ENCODE measurements around the gene TMEM238.
A peak's percentile ranks its signal among the peaks of the same experiment; 100 is the strongest.
"Not testable (repeated sequence)": the region's sequence is repeated elsewhere in the genome, so short reads cannot be mapped to it uniquely, and the experiment has no call there.

Gene TMEM238

GRCh38 chr19:55419624-55420236, 35.6 kb upstream of the TMEM238 start:
- Histone ChIP-seq H3K4me3 (no peak overlapping the region), H3K9me3 (ENCODE audit: low read depth, low read length) (no peaks in the 10 kb centered on the region), H3K36me3 (ENCODE audit: insufficient read depth, low read length) (no peaks in the 10 kb centered on the region), H3K9ac (ENCODE audit: insufficient read length) (no peak overlapping the region), H3K27ac (no peak overlapping the region)
- no peak for DNase-seq (ENCODE audit: low read depth, low spot score)
- TF ChIP-seq POLR2AphosphoS5 (IDR thresholded peaks at IDR 0.05; ENCODE audit: borderline replicate concordance, low read depth, low read length) (no peak), EZH2 (IDR thresholded peaks at IDR 0.05) (no peak), FOXP2 (optimal IDR thresholded peaks at IDR 0.05; ENCODE audit: control extremely low read depth, extremely low read length, insufficient read depth) (no peak)

GRCh38 chr19:55419103-55419502, 35.0 kb upstream of the TMEM238 start:
- TF ChIP-seq FOXP2 (optimal IDR thresholded peaks at IDR 0.05; ENCODE audit: control extremely low read depth, extremely low read length, insufficient read depth): no peak
- no peak overlapping the region for H3K9ac ChIP-seq (ENCODE audit: insufficient read length)
- no peak for DNase-seq (ENCODE audit: low read depth, low spot score)
- no peak overlapping the region for H3K4me3 ChIP-seq
- no peaks in the 10 kb centered on the region for H3K36me3 ChIP-seq (ENCODE audit: insufficient read depth, low read length)
- H3K27ac ChIP-seq: no peak overlapping the region
- H3K9me3 ChIP-seq (ENCODE audit: low read depth, low read length): no peaks in the 10 kb centered on the region

GRCh38 chr19:55418185-55418584, 34.1 kb upstream of the TMEM238 start:
- H3K9me3 ChIP-seq (ENCODE audit: low read depth, low read length): no peaks in the 10 kb centered on the region
- H3K36me3 ChIP-seq (ENCODE audit: insufficient read depth, low read length): no peaks in the 10 kb centered on the region
- no peak overlapping the region for H3K9ac ChIP-seq (ENCODE audit: insufficient read length)
- peak; percentile 73 for DNase-seq (ENCODE audit: low read depth, low spot score)
- H3K4me3 ChIP-seq: no peak overlapping the region
- TF ChIP-seq EZH2 (IDR thresholded peaks at IDR 0.05) (no peak), POLR2AphosphoS5 (IDR thresholded peaks at IDR 0.05; ENCODE audit: borderline replicate concordance, low read depth, low read length) (no peak), FOXP2 (optimal IDR thresholded peaks at IDR 0.05; ENCODE audit: control extremely low read depth, extremely low read length, insufficient read depth) (no peak)
- H3K27ac ChIP-seq: no peak overlapping the region

GRCh38 chr19:55410168-55410567, 26.1 kb upstream of the TMEM238 start:
- H3K4me3 ChIP-seq: no peak overlapping the region
- no peaks in the 10 kb centered on the region for H3K9me3 ChIP-seq (ENCODE audit: low read depth, low read length)
- DNase-seq (ENCODE audit: low read depth, low spot score): no peak
- H3K27ac ChIP-seq: no peak overlapping the region
- no peak overlapping the region for H3K9ac ChIP-seq (ENCODE audit: insufficient read length)
- H3K36me3 ChIP-seq (ENCODE audit: insufficient read depth, low read length): peaks cover 16% of the 10 kb centered on the region
- TF ChIP-seq EZH2 (IDR thresholded peaks at IDR 0.05) (no peak), POLR2AphosphoS5 (IDR thresholded peaks at IDR 0.05; ENCODE audit: borderline replicate concordance, low read depth, low read length) (no peak), FOXP2 (optimal IDR thresholded peaks at IDR 0.05; ENCODE audit: control extremely low read depth, extremely low read length, insufficient read depth) (no peak)

GRCh38 chr19:55409179-55409578, 25.1 kb upstream of the TMEM238 start:
- H3K4me3 ChIP-seq; DNase-seq (ENCODE audit: low read depth, low spot score); H3K9ac ChIP-seq (ENCODE audit: insufficient read length); H3K9me3 ChIP-seq (ENCODE audit: low read depth, low read length): not testable (repeated sequence)
- Histone ChIP-seq H3K36me3 (ENCODE audit: insufficient read depth, low read length) (peaks cover 23% of the 10 kb centered on the region), H3K27ac (peak overlapping the region; percentile 100; the same call in 1 of the 2 replicates)

- DNase-seq (ENCODE audit: low read depth, low spot score): no peak
- Histone ChIP-seq H3K36me3 (ENCODE audit: insufficient read depth, low read length) (peaks cover 29% of the 10 kb centered on the region), H3K9ac (ENCODE audit: insufficient read length) (peak overlapping the region; percentile 72), H3K27ac (peak overlapping the region; percentile 100), H3K4me3 (peak overlapping the region; percentile 55), H3K9me3 (ENCODE audit: low read depth, low read length) (no peaks in the 10 kb centered on the region)
- TF ChIP-seq FOXP2 (optimal IDR thresholded peaks at IDR 0.05; ENCODE audit: control extremely low read depth, extremely low read length, insufficient read depth): no peak
- no peak for TF ChIP-seq EZH2 (IDR thresholded peaks at IDR 0.05)
- no peak for TF ChIP-seq POLR2AphosphoS5 (IDR thresholded peaks at IDR 0.05; ENCODE audit: borderline replicate concordance, low read depth, low read length)
Observed at GRCh38 chr19:55408533-55408872, 24.4 kb upstream of the TMEM238 start.

- peak overlapping the region; percentile 97 for H3K4me3 ChIP-seq
- H3K9me3 ChIP-seq (ENCODE audit: low read depth, low read length): no peaks in the 10 kb centered on the region
- DNase-seq (ENCODE audit: low read depth, low spot score): peak; percentile 98
- H3K36me3 ChIP-seq (ENCODE audit: insufficient read depth, low read length): peaks cover 34% of the 10 kb centered on the region
- H3K27ac ChIP-seq: peak overlapping the region; percentile 100
- H3K9ac ChIP-seq (ENCODE audit: insufficient read length): peak overlapping the region; percentile 99
- TF ChIP-seq POLR2AphosphoS5 (IDR thresholded peaks at IDR 0.05; ENCODE audit: borderline replicate concordance, low read depth, low read length) (no peak), FOXP2 (optimal IDR thresholded peaks at IDR 0.05; ENCODE audit: control extremely low read depth, extremely low read length, insufficient read depth) (no peak), EZH2 (IDR thresholded peaks at IDR 0.05) (no peak)
Observed at GRCh38 chr19:55407800-55408532, 23.9 kb upstream of the TMEM238 start.

GRCh38 chr19:55407550-55407799, 23.4 kb upstream of the TMEM238 start, which contains the start of gene UBE2S:
Gene UBE2S, minus strand, starts transcription at chr19:55407788. Its CDS starts 199 bp downstream, at chr19:55407589.
- not testable (repeated sequence) for DNase-seq (ENCODE audit: low read depth, low spot score)
- TF ChIP-seq POLR2AphosphoS5 (IDR thresholded peaks at IDR 0.05; ENCODE audit: borderline replicate concordance, low read depth, low read length): peak; percentile 96

More at GRCh38 chr19:55407550-55407799, 23.4 kb upstream of the TMEM238 start, which contains the start of gene UBE2S:
- Histone ChIP-seq H3K36me3 (ENCODE audit: insufficient read depth, low read length) (peaks cover 39% of the 10 kb centered on the region), H3K4me3 (peak within 1 kb of the TSS; percentile 97), H3K9ac (ENCODE audit: insufficient read length) (peak within 1 kb of the TSS; percentile 99), H3K27ac (peak within 1 kb of the TSS; percentile 100)
- not testable (repeated sequence) for H3K9me3 ChIP-seq (ENCODE audit: low read depth, low read length)
